ENCODE data around the gene ESR2. TPM values are rescaled to one million over a fixed set of nuclear protein-coding genes. Genes with fewer than 3 reads are reported as not detected.

ESR2 gene
- total RNA-seq, 4 donors from 2014 or later: 1.4 to 1.6 (median 1.5) TPM

- ATAC-seq (ENCODE audit: low FRiP score) (no peak), DNase-seq (ENCODE audit: low spot score) (no peak)
- TF ChIP-seq CTCF (IDR thresholded peaks at IDR 0.05): no peak
Observed at GRCh38 chr14:64210216-64210615, 84.0 kb downstream of the ESR2 start.

GRCh38 chr14:64209444-64210131 lies 84.6 kb downstream of the ESR2 start:
- no peak for DNase-seq (ENCODE audit: low spot score)

GRCh38 chr14:64208981-64209380 lies 85.2 kb downstream of the ESR2 start:
- DNase-seq (ENCODE audit: low spot score): no peak
- no peak for TF ChIP-seq CTCF (IDR thresholded peaks at IDR 0.05)
- ATAC-seq (ENCODE audit: low FRiP score): no peak

More at GRCh38 chr14:64209444-64210131, 84.6 kb downstream of the ESR2 start:
- no peak for ATAC-seq (ENCODE audit: low FRiP score)
- no peak for TF ChIP-seq CTCF (IDR thresholded peaks at IDR 0.05)

GRCh38 chr14:64208261-64208660 lies 85.9 kb downstream of the ESR2 start:
- TF ChIP-seq CTCF (IDR thresholded peaks at IDR 0.05): no peak
- no peak for ATAC-seq (ENCODE audit: low FRiP score)
- DNase-seq (ENCODE audit: low spot score): no peak

GRCh38 chr14:64203366-64204006 lies 90.7 kb downstream of the ESR2 start:
- ATAC-seq (ENCODE audit: low FRiP score): no peak
- TF ChIP-seq CTCF (IDR thresholded peaks at IDR 0.05): no peak
- no peak for DNase-seq (ENCODE audit: low spot score)

- ATAC-seq (ENCODE audit: low FRiP score) (no peak), DNase-seq (ENCODE audit: low spot score) (no peak)
- TF ChIP-seq CTCF (IDR thresholded peaks at IDR 0.05): no peak
Observed at GRCh38 chr14:64202716-64203115, 91.5 kb downstream of the ESR2 start.

Measured in omental fat pad (tissue), 4 donors.